Caki2 (cell line): ENCODE data around the gene SERTAD1. TPM values are rescaled to one million over a fixed set of nuclear protein-coding genes. Genes with fewer than 3 reads are reported as not detected.
"Not testable (repeated sequence)": the region's sequence is repeated elsewhere in the genome, so short reads cannot be mapped to it uniquely, and the experiment has no call there.

Source experiments
- DNase-seq: peaks from one replicate; pipeline ENCODE4 v3.0.0-alpha.2; 2015; ENCODE audit warnings: low read depth
- in situ Hi-C: cut with HindIII; loops from 2 replicates; pipeline ENCODE4 v1.10.0; 2016; ENCODE audit warnings: low sequenced_read_pairs, low pct_unique_long_range_greater_than_20kb, mixed read lengths
- total RNA-seq: library from RNA; depleted of rRNA; stranded (reverse); fragments of >200 nt; shearing (Covaris generic); gene quantifications from 2 replicates; pipeline ENCODE4 v1.2.3, GENCODE V29; 2014; ENCODE audit warnings: low replicate concordance

SERTAD1 gene
- total RNA-seq, 1 experiment from 2014 or later: 31.7 TPM

- no peak for DNase-seq
- in situ Hi-C loops: no loop called here
Observed at GRCh38 chr19:40457048-40457447, 31.3 kb upstream of the SERTAD1 start.

GRCh38 chr19:40453943-40454342 is 28.2 kb upstream of the SERTAD1 start:
- peak; percentile 37 for DNase-seq
- in situ Hi-C loops: not testable (repeated sequence)

- no peak for DNase-seq
- in situ Hi-C loops: no loop called here
Observed at GRCh38 chr19:40453151-40453735, 27.5 kb upstream of the SERTAD1 start.

GRCh38 chr19:40452016-40452415 is 26.2 kb upstream of the SERTAD1 start:
- DNase-seq: no peak
- in situ Hi-C loops: no loop called here

- no peak for DNase-seq
- in situ Hi-C loops: no loop called here
Observed at GRCh38 chr19:40450664-40451063, 24.9 kb upstream of the SERTAD1 start.

- DNase-seq: no peak
- in situ Hi-C loops: no loop called here
Observed at GRCh38 chr19:40449506-40449905, 23.7 kb upstream of the SERTAD1 start.

GRCh38 chr19:40446263-40446784 is 20.5 kb upstream of the SERTAD1 start:
- in situ Hi-C loops: no loop called here

GRCh38 chr19:40445780-40446262 is 20.0 kb upstream of the SERTAD1 start:
- in situ Hi-C loops: no loop called here
- peak; percentile 91 for DNase-seq

More at GRCh38 chr19:40446263-40446784, 20.5 kb upstream of the SERTAD1 start:
- DNase-seq: no peak

GRCh38 chr19:40444825-40445312 is 19.1 kb upstream of the SERTAD1 start:
- in situ Hi-C loops: no loop called here
- no peak for DNase-seq

GRCh38 chr19:40444000-40444824 is 18.4 kb upstream of the SERTAD1 start, which contains the start of gene SERTAD3:
Gene SERTAD3 (minus strand): TSS chr19:40444335. CDS start chr19:40442080, 2,255 bp downstream.
- DNase-seq: peak; percentile 98
- in situ Hi-C loops: no loop called here

GRCh38 chr19:40443131-40443999 is 17.6 kb upstream of the SERTAD1 start:
- peak; percentile 100 for DNase-seq
- in situ Hi-C loops: no loop called here

GRCh38 chr19:40442328-40443130 is 16.7 kb upstream of the SERTAD1 start:
- DNase-seq: no peak
- in situ Hi-C loops: no loop called here

- in situ Hi-C loops: no loop called here
- DNase-seq: no peak
Observed at GRCh38 chr19:40441719-40442253, 16.0 kb upstream of the SERTAD1 start.

GRCh38 chr19:40438284-40438683 is 12.5 kb upstream of the SERTAD1 start:
- DNase-seq: no peak
- in situ Hi-C loops: no loop called here

- peak; percentile 96 for DNase-seq
- in situ Hi-C loops: no loop called here
Observed at GRCh38 chr19:40433391-40434216, 7.8 kb upstream of the SERTAD1 start.

- DNase-seq, in situ Hi-C loops: not testable (repeated sequence)
Observed at GRCh38 chr19:40432760-40433159, 7.0 kb upstream of the SERTAD1 start.
